MM.1S (cell line): ENCODE data around the gene PTPRN2.

Experiments
- EZH2 ChIP-seq: fragments of 300-600 bp; sonication (generic); optimal IDR thresholded peaks from 2 replicates; pipeline ENCODE3; 2017; ENCODE audit warnings: low read depth, mild to moderate bottlenecking, antibody characterized with exemption, low read length, mixed read lengths
- EZH2phosphoT487 ChIP-seq: fragments of 300-600 bp; sonication (generic); IDR thresholded peaks from 2 replicates; pipeline ENCODE4 v1.6.1; 2018; ENCODE audit warnings: antibody characterized with exemption, low read length

GRCh38 chr7:157791261-157791660, 796.4 kb downstream of the PTPRN2 start:
- TF ChIP-seq EZH2phosphoT487 (no peak), EZH2 (no peak)
